Sigmoid colon (tissue), 7 donors: ENCODE results near the gene SYT15. TPM values are rescaled to one million over a fixed set of nuclear protein-coding genes. Genes with fewer than 3 reads are reported as not detected.

Source experiments
- DNase-seq: peaks from one replicate; pipeline ENCODE4 v3.0.0-alpha.2; 2019
- H3K27ac ChIP-seq, 4 donors: fragments of 200-600 bp; sonication (generic); one replicate each; pipeline ENCODE4 v1.5.1; 2016 to 2019; ENCODE audit warnings: mild to moderate bottlenecking in 1 of 4
- H3K27me3 ChIP-seq, 3 donors: fragments of 200-600 bp; sonication (generic); one replicate each; pipeline ENCODE4 v1.5.1; 2019; ENCODE audit warnings: mild to moderate bottlenecking in 1 of 3
- H3K36me3 ChIP-seq, 4 donors: fragments of 200-600 bp; sonication (generic); one replicate each; pipeline ENCODE4 v1.5.1; 2016 to 2019
- H3K4me1 ChIP-seq, 4 donors: fragments of 200-600 bp; sonication (generic); one replicate each; pipeline ENCODE4 v1.5.1; 2017 to 2019
- H3K4me3 ChIP-seq, 4 donors: fragments of 200-600 bp; sonication (generic); one replicate each; pipeline ENCODE4 v1.5.1; 2017 to 2019; ENCODE audit warnings: mild to moderate bottlenecking in 2 of 4, moderate library complexity in 1 of 4
- H3K9me3 ChIP-seq, 4 donors: fragments of 200-600 bp in 3 of 4; sonication (generic) in 3 of 4; one replicate each; pipeline versions ENCODE4 v1.5.1 to v1.6.1; 2013 to 2019
- CTCF ChIP-seq, 4 experiments: fragments of 450-650 bp in 3 of 4; fragments of 200-600 bp in 1 of 4; IDR thresholded peaks; one replicate each; pipeline ENCODE4 v1.5.1; 2016 to 2019; ENCODE audit warnings: antibody characterized with exemption in 4 of 4, mild to moderate bottlenecking in 3 of 4, moderate library complexity in 2 of 4
- EP300 ChIP-seq, 4 donors: sonication (generic); formaldehyde crosslinking; IDR thresholded peaks; one replicate each; pipeline ENCODE4 v1.6.1; 2017; ENCODE audit warnings: antibody characterized with exemption in 4 of 4
- POLR2A ChIP-seq, 2 donors: fragments of 450-650 bp; IDR thresholded peaks; one replicate each; pipeline ENCODE4 v1.6.1; 2016; ENCODE audit warnings: antibody characterized with exemption in 2 of 2, mild to moderate bottlenecking in 2 of 2, moderate library complexity in 2 of 2
- POLR2AphosphoS5 ChIP-seq, 4 donors: sonication (generic); formaldehyde crosslinking; IDR thresholded peaks; one replicate each; pipeline ENCODE4 v1.6.1; 2017; ENCODE audit warnings: antibody characterized with exemption in 4 of 4
- WGBS, 2 donors: extraction: QIAGEN DNeasy Blood & Tissue Kit; methylation state at CpG; one replicate each; pipeline ENCODE4 v1.1.7; 2013; 5-methylcytosine and 5-hydroxymethylcytosine counted together
- intact Hi-C: fragments of 100-400 bp; cut with DNase I; formaldehyde crosslinking; loops from one replicate; pipeline ENCODE4 v1.15.1; 2023
- polyA plus RNA-seq, 3 donors: library from polyadenylated mRNA; stranded (reverse); fragments of 200-250 nt; gene quantifications; one replicate each; pipeline ENCODE4 v1.2.3, GENCODE V29; 2013
- total RNA-seq, 4 donors: library from RNA; depleted of rRNA; stranded (reverse); fragments of >200 nt; gene quantifications; one replicate each; pipeline ENCODE4 v1.1.0, GENCODE V29; 2016
- donor health status: healthy with polysubstance abuse.
- donor health status: Bipolar disorder and iron deficiency.
- donor health status: healthy.

The SYT15 gene
- total and polyA plus RNA-seq, 7 donors = 0.81 to 1.7 (median 1.2) TPM

- Histone ChIP-seq H3K9me3 (no peaks in the 10 kb centered on the region), H3K36me3 (no peaks in the 10 kb centered on the region), H3K4me3 (no peak overlapping the region), H3K27me3 (peaks cover 7 to 18% (median 11%) of the 10 kb centered on the region in 3 donors), H3K4me1 (peaks cover 0 to 3% (median 2%) of the 10 kb centered on the region in 4 donors), H3K27ac (no peak overlapping the region)
- TF ChIP-seq CTCF (IDR thresholded peaks at IDR 0.05) = no peak
- TF ChIP-seq POLR2AphosphoS5 (IDR thresholded peaks at IDR 0.05) = no peak
- TF ChIP-seq POLR2A (IDR thresholded peaks at IDR 0.05) = no peak
- no peak for TF ChIP-seq EP300 (IDR thresholded peaks at IDR 0.05)
- intact Hi-C loops = no loop called here
- WGBS, 2 donors = 80 to 82% methylated on average over 8 of the region's 8 CpGs
- DNase-seq = peak; percentile 54
Observed at GRCh38 chr10:46550795-46551700, 27.9 kb upstream of the SYT15 start.

DNA sequence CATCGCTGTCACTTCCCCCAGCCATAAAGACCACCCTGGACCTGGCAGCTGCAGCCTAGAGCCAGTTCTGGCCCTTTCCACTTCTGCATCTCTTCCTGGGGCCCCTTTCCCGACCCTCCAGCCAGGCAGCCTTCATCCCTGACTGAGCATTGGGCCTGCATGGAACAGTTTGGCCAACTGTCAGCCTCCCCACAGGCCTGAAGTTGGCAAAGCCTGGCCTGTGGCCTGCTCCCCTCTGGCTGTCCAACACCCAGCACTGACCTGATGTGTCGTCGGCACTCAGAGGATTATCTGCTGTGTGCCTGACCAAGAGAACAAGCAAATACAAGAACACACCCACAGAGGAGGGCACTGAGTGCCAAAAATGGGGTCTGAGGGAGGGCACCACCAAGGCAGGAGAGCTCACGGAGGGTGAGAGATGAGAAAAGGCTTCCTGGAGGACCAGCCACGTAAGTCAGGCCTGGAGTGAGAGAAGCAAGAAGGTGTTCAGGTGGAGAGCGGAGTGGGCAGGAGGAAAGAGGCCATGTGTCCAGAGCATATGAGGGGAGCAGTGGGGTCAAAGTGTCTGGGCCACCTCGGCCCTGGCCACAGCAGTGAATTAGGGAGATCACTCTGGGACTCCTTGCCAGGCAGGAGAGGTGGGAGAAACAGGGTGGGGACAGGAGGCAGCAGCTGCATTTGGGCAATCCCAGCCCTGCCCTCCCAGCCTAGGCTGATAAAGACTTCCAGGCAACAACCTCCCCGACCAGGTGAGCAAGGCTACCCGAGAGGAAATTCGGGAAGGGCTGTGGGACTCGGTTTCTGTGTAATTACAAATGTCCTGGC is 27.0 kb upstream of the SYT15 start:
- intact Hi-C loops = no loop called here
- Histone ChIP-seq H3K27me3 (peaks cover 15 to 27% (median 20%) of the 10 kb centered on the region in 3 donors), H3K4me3 (no peak overlapping the region)

DNA sequence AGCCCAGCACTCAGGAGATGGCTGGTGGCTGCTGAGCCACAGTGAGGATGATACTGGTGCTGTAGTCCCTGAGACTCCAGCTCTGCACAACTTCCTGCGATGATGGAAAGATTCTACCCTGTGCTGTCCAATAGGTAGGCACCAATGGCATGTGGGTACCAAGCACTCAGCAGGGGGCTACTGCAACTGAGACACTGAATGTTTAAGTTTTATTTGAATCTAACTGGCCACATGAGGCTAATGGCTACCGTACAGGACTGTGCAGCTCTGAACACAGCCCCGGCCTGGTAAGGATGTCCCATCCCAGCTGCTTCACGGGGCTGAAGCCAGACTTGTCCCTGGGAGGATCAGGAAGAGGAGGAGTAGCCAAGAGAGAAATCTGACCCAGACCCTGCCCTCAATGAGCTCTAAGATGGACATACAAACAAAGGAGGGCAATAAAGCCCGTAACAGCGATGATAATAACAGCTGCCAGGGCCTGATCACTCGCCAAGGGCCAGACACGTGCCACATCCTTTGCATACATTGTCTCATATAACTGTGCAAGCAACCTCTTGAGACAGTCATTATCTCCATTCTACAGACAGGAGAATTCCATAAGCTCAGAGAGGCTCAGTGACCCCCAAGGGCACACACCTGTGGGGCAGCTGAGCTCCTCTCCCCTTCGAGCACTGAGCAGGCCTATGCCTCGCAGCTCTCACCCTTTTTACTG is 26.2 kb upstream of the SYT15 start:
- WGBS, 2 donors = 54 to 79% methylated on average over 10 of the region's 10 CpGs
- no peaks in the 10 kb centered on the region for H3K9me3 ChIP-seq
- peaks cover 22 to 35% (median 28%) of the 10 kb centered on the region in 3 donors for H3K27me3 ChIP-seq

More for the DNA sequence above, 27.0 kb upstream of the SYT15 start:
- peak; percentile 63 for DNase-seq
- no peak for TF ChIP-seq POLR2A (IDR thresholded peaks at IDR 0.05)
- no peak overlapping the region for H3K27ac ChIP-seq
- H3K4me1 ChIP-seq = peaks cover 0 to 12% (median 11%) of the 10 kb centered on the region in 4 donors
- WGBS, 2 donors = 55 to 78% methylated on average over 12 of the region's 12 CpGs
- no peaks in the 10 kb centered on the region for H3K9me3 ChIP-seq
- H3K36me3 ChIP-seq = no peaks in the 10 kb centered on the region

DNA sequence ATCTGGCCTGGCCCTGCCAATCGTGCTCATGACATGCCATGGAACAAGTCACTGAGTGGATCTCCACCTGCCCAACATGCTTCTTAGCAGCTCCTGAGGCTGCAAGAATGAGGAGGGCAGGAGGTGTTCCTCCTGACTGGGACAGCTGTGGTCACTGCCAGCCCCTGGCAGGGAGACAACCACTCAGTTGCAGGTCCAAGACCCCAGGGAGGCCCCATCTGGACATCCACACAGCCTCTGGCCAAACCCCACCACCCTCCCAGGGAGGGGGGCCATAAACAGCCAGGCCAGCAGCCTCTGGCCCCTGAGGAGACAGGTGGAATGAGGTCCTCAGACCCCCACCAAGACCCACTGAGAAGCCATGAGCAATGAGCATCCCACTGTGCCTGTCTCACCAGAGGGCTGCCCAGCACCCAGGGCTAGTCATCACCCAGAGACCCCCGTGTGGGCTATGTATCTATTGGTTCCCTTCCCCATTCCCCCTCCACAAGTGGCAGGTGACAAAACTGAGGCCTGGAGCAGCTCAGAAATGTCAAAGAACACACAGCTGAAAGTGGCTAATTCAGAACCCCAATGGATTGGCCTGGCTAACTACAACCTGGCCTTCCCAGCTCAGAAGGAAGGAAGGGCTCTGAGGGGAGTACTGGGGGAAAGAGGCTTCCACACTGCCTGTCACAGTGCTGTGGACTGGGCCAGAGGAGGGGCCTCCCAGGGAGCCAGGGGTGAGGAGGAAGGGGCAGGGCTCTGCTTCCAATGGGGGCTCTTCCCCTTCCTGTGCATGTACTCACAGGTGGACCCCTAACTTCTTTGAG is 25.5 kb upstream of the SYT15 start:
- TF ChIP-seq EP300 (IDR thresholded peaks at IDR 0.05) = no peak
- TF ChIP-seq POLR2A (IDR thresholded peaks at IDR 0.05) = no peak
- no peak for TF ChIP-seq CTCF (IDR thresholded peaks at IDR 0.05)
- TF ChIP-seq POLR2AphosphoS5 (IDR thresholded peaks at IDR 0.05) = no peak
- Histone ChIP-seq H3K27me3 (peaks cover 22 to 42% (median 31%) of the 10 kb centered on the region in 3 donors), H3K27ac (no peak overlapping the region), H3K4me3 (no peak overlapping the region), H3K4me1 (peaks cover 0 to 13% (median 12%) of the 10 kb centered on the region in 4 donors), H3K36me3 (no peaks in the 10 kb centered on the region), H3K9me3 (no peaks in the 10 kb centered on the region)
- intact Hi-C loops = no loop called here
- DNase-seq = peak; percentile 66
- WGBS, 2 donors = 65 to 79% methylated on average over 2 of the region's 2 CpGs

More for the DNA sequence above, 26.2 kb upstream of the SYT15 start:
- intact Hi-C loops = no loop called here
- Histone ChIP-seq H3K4me1 (peaks cover 0 to 13% (median 12%) of the 10 kb centered on the region in 4 donors), H3K36me3 (no peaks in the 10 kb centered on the region), H3K27ac (no peak overlapping the region), H3K4me3 (no peak overlapping the region)
- DNase-seq = peak; percentile 57
- TF ChIP-seq EP300 (IDR thresholded peaks at IDR 0.05) (no peak), CTCF (IDR thresholded peaks at IDR 0.05) (no peak), POLR2AphosphoS5 (IDR thresholded peaks at IDR 0.05) (no peak), POLR2A (IDR thresholded peaks at IDR 0.05) (no peak)
